Astrocyte of the cerebellum (primary cell): Measurements from ENCODE around the gene CCL8.
"Not testable (repeated sequence)": the region's sequence is repeated elsewhere in the genome, so short reads cannot be mapped to it uniquely, and the experiment has no call there.

ENCODE experiments used
- DNase-seq: peaks from one replicate; pipeline ENCODE4 v3.0.0-alpha.2; 2011; ENCODE audit warnings: low read depth
- H3K4me3 ChIP-seq: 2 replicates; pipeline ENCODE4 v1.5.1; 2011; ENCODE audit warnings: mild to moderate bottlenecking, low read depth, low read length, moderate library complexity
- CTCF ChIP-seq: IDR thresholded peaks from 2 replicates; pipeline ENCODE4 v1.5.1; 2012; ENCODE audit warnings: low read length, low read depth, moderate library complexity, mild to moderate bottlenecking; ENCODE audit errors: missing control alignments
- in situ Hi-C: cut with HindIII; loops from 2 replicates; pipeline ENCODE4 v1.10.0; 2017; ENCODE audit warnings: low sequenced_read_pairs

CCL8 gene

GRCh38 chr17:34321964-34322363 lies 2.7 kb downstream of the CCL8 start:
- in situ Hi-C loops: loop anchor here (5.0 to 25.0 kb wide), 3 partner anchors 35 to 215 kb away; partner anchors contain the start of gene CCL13
- no peak for DNase-seq
- TF ChIP-seq CTCF: no peak
- H3K4me3 ChIP-seq: no peak overlapping the region

GRCh38 chr17:34327580-34327979 lies 8.3 kb downstream of the CCL8 start:
- DNase-seq, H3K4me3 ChIP-seq: not testable (repeated sequence)
- in situ Hi-C loops: loop anchor here (10.0 kb wide), 1 partner anchor 77 kb away; no protein-coding TSS in a partner anchor

- no peak overlapping the region for H3K4me3 ChIP-seq
- DNase-seq: no peak
- no peak for TF ChIP-seq CTCF
- in situ Hi-C loops: no loop called here
Measured at GRCh38 chr17:34337701-34338100, 18.5 kb downstream of the CCL8 start.

GRCh38 chr17:34339138-34339770 lies 20.0 kb downstream of the CCL8 start:
- in situ Hi-C loops: no loop called here
- no peak for DNase-seq
- H3K4me3 ChIP-seq: no peak overlapping the region
- TF ChIP-seq CTCF: no peak

GRCh38 chr17:34341916-34342315 lies 22.7 kb downstream of the CCL8 start:
- H3K4me3 ChIP-seq: no peak overlapping the region
- in situ Hi-C loops: no loop called here
- DNase-seq: no peak
- no peak for TF ChIP-seq CTCF

GRCh38 chr17:34347063-34347462 lies 27.8 kb downstream of the CCL8 start:
- in situ Hi-C loops: no loop called here
- no peak for TF ChIP-seq CTCF
- DNase-seq: no peak
- H3K4me3 ChIP-seq: no peak overlapping the region

GRCh38 chr17:34349751-34350150 lies 30.5 kb downstream of the CCL8 start:
- no peak for TF ChIP-seq CTCF
- in situ Hi-C loops: loop anchor here (25.0 kb wide), 1 partner anchor 162 kb away; no protein-coding TSS in a partner anchor
- H3K4me3 ChIP-seq: no peak overlapping the region
- DNase-seq: no peak
